HEK293T (cell line): Measurements from ENCODE around the gene TNFRSF8.

Experiments
- BHLHE40 ChIP-seq: fragments of 450-650 bp; IDR thresholded peaks from 2 replicates; pipeline ENCODE4 v1.6.1; 2016; ENCODE audit warnings: mild to moderate bottlenecking, moderate library complexity, borderline replicate concordance
- ELF4 ChIP-seq: fragments of 450-650 bp; IDR thresholded peaks from 2 replicates; pipeline ENCODE4 v1.6.1; 2017; ENCODE audit warnings: antibody characterized with exemption
- FOXA1 ChIP-seq: fragments of 450-650 bp; IDR thresholded peaks from 2 replicates; pipeline ENCODE4 v1.6.1; 2016; ENCODE audit warnings: mild to moderate bottlenecking
- FOXM1 ChIP-seq: fragments of 450-650 bp; IDR thresholded peaks from 2 replicates; pipeline ENCODE4 v1.6.1; 2017; ENCODE audit warnings: mild to moderate bottlenecking, borderline replicate concordance
- SP1 ChIP-seq: fragments of 450-650 bp; IDR thresholded peaks from 2 replicates; pipeline ENCODE4 v1.6.1; 2017
- SUZ12 ChIP-seq: fragments of 450-650 bp; IDR thresholded peaks from 2 replicates; pipeline ENCODE4 v1.6.1; 2016; ENCODE audit warnings: mild to moderate bottlenecking

DNA sequence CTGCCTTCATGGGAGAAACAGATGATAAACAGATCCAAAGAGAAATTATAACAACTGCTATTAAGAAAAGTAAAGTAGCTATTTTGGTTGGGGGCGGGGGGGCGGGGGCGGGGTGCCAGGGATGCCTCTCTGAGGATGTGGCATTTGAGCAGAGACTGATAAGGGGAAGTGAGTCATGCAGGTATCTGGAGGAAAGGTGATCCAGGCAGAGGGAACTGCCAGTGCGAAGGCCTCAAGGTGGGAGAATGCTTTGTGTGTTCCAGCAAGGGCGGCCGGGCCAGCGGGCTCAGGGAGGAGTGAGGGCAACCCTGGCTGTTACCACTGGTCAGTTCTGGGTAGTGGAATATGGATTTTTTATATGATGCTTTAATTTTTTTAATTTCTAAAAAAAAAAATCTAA, 96.7 kb downstream of the TNFRSF8 start:
- TF ChIP-seq FOXM1 (no peak), SP1 (no peak), BHLHE40 (no peak), FOXA1 (no peak), ELF4 (no peak), SUZ12 (no peak)
